Cardiac muscle cell (in vitro differentiated cells and primary cell): Measurements from ENCODE around the gene TMEM98. TPM values are rescaled to one million over a fixed set of nuclear protein-coding genes. Genes with fewer than 3 reads are reported as not detected.

Experiments used
- DNase-seq, 2 donors: peaks; one replicate each; pipeline versions ENCODE4 v3.0.0 to v3.0.0-alpha.2; 2010 to 2017; ENCODE audit warnings: low read depth in 1 of 2, low spot score in 1 of 2
- H3K27ac ChIP-seq: fragments of 200-600 bp; sonication (generic); 2 replicates; pipeline ENCODE4 v1.5.1; 2016
- H3K27me3 ChIP-seq: fragments of 200-600 bp; sonication (generic); 2 replicates; pipeline ENCODE4 v1.6.0; 2016; ENCODE audit warnings: control low read depth
- H3K36me3 ChIP-seq: fragments of 200-600 bp; sonication (generic); 2 replicates; pipeline ENCODE4 v1.5.1; 2016; ENCODE audit warnings: control low read depth
- H3K4me1 ChIP-seq: fragments of 200-600 bp; sonication (generic); 2 replicates; pipeline ENCODE4 v1.8.1; 2017; ENCODE audit warnings: low read depth, mild to moderate bottlenecking, mixed run types
- H3K4me3 ChIP-seq: fragments of 200-600 bp; sonication (generic); 2 replicates; pipeline ENCODE4 v1.5.1; 2016; ENCODE audit warnings: mild to moderate bottlenecking
- H3K9me3 ChIP-seq: fragments of 200-600 bp; sonication (generic); 2 replicates; pipeline ENCODE4 v1.5.1; 2017; ENCODE audit warnings: low read depth, mild to moderate bottlenecking, control low read depth
- CTCF ChIP-seq: IDR thresholded peaks from 2 replicates; pipeline ENCODE4 v1.5.1; 2012; ENCODE audit warnings: low read depth, mild to moderate bottlenecking, low read length
- polyA plus RNA-seq: library from polyadenylated mRNA; unstranded; fragments of >200 nt; fragmentation: Nextera tagmentation; extraction: Ambion mirVana; gene quantifications from 2 replicates; pipeline ENCODE4 v1.2.1, GENCODE V29; 2016
- total RNA-seq: library from RNA; depleted of rRNA; stranded (reverse); fragments of >200 nt; gene quantifications from 2 replicates; pipeline ENCODE4 v1.2.3, GENCODE V29; 2016

TMEM98 gene
- total and polyA plus RNA-seq, 2 experiments from 2014 or later: 166 to 217 TPM

GRCh38 chr17:32954477-32954876, 26.5 kb downstream of the TMEM98 start:
- Histone ChIP-seq H3K27ac (no peak overlapping the region), H3K4me1 (no peaks in the 10 kb centered on the region), H3K4me3 (no peak overlapping the region), H3K9me3 (no peaks in the 10 kb centered on the region), H3K36me3 (no peaks in the 10 kb centered on the region), H3K27me3 (no peaks in the 10 kb centered on the region)
- DNase-seq: no peak
- TF ChIP-seq CTCF: no peak

DNA sequence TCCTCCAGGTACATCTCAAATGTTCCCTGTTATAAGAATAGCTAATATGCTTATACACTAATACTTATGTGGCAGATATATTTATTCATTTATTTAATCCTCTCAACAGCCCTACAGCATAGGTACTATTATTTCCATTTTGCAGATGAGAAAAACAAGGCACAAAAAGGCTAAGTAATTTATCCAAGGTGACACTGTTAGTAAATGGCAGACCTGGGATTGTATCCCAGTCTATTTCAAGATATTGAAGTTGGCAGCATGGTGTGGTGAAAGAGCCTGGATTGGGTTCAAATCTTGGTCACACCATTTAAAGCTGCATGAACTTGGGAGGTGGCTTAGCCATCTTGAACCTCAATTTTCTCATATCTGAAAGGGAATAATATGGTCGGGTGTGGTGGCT, 27.2 kb downstream of the TMEM98 start:
- DNase-seq: no peak
- Histone ChIP-seq H3K9me3 (no peaks in the 10 kb centered on the region), H3K4me3 (no peak overlapping the region), H3K36me3 (no peaks in the 10 kb centered on the region), H3K27ac (no peak overlapping the region), H3K27me3 (no peaks in the 10 kb centered on the region), H3K4me1 (no peaks in the 10 kb centered on the region)
- TF ChIP-seq CTCF: no peak

DNA sequence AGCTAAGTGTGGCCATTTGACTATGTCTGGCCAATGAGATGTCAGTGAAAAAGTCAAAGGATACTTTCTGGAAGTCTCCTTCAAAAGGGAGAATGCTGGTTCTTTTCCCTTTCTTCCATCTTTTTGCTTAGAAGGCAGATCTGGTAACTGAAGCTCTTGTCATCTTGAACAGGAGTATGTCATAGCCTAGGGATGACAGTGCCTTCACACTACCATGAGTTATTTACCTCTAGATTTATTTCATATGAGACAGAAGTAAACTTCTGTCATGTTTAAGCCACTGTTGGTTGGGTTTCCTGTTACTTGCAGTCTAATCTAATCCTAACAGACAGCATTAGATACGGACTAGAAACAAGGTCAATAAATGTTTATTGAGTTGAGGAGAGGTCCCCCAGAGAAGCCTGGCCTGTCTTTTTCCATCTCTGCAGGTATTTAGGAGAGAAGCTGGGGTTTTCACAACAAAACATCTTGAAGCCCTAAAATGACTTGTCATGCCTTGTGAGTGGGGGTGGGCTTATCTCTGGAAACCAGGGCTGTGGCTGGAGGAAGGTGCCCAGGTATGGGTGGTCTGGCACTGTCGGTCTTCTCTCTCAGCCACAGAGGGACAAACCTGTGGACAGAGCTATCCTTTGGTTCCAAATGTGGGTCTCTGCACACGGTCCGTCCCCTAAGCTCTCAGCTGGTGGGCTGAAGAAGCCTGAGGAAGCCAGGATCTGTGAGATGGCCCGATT, 28.5 kb downstream of the TMEM98 start:
- Histone ChIP-seq H3K27me3 (no peaks in the 10 kb centered on the region), H3K36me3 (no peaks in the 10 kb centered on the region), H3K4me1 (no peaks in the 10 kb centered on the region), H3K27ac (no peak overlapping the region), H3K9me3 (no peaks in the 10 kb centered on the region), H3K4me3 (no peak overlapping the region)
- no peak for DNase-seq
- no peak for TF ChIP-seq CTCF

DNA sequence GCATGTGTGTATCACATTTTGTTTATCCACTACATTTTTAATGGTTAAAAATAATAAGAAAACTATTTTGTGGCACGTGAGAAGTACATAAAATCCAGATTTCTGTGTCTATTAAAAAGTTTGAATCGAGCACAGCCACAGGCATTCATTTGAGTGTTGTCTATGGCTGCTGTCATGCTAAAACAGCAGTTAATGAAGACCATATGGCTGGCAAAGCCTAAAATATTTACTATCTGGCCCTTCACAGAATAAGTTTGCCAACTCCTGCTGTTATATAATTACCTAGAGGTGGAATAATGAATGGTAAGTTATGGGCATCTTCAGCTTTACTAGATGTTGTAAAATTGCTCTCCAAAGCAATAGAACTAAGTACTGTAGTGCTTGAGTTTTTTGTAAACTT, 30.5 kb downstream of the TMEM98 start:
- Histone ChIP-seq H3K27ac (no peak overlapping the region), H3K36me3 (no peaks in the 10 kb centered on the region), H3K4me3 (no peak overlapping the region), H3K27me3 (no peaks in the 10 kb centered on the region), H3K9me3 (no peaks in the 10 kb centered on the region), H3K4me1 (peaks cover 17% of the 10 kb centered on the region)
- TF ChIP-seq CTCF: no peak
- no peak for DNase-seq

DNA sequence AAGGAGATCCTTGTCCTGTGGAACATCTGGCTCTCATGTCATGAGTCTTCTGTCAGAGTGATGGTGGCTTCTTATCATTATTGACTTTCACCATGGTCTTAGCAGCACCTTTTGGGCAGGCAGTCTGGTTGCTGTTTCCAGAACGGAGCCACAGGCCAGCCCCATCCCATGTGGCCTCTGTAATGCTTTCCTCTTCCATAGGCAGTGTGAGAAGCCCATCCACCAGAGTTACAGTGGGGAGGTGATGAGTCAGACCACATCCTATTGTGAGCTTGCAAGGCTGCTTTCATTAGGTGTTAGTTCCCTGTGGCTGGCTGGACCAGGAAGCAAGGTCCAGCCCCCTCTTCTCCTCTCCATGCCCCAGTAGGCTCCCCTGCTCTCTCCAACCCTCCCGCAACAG, 32.9 kb downstream of the TMEM98 start:
- Histone ChIP-seq H3K27me3 (no peaks in the 10 kb centered on the region), H3K36me3 (no peaks in the 10 kb centered on the region), H3K4me3 (no peak overlapping the region), H3K27ac (no peak overlapping the region), H3K9me3 (no peaks in the 10 kb centered on the region), H3K4me1 (peaks cover 18% of the 10 kb centered on the region)
- DNase-seq: no peak
- TF ChIP-seq CTCF: no peak

- Histone ChIP-seq H3K36me3 (no peaks in the 10 kb centered on the region), H3K4me1 (peaks cover 18% of the 10 kb centered on the region), H3K27ac (peak overlapping the region; percentile 88), H3K9me3 (no peaks in the 10 kb centered on the region), H3K27me3 (no peaks in the 10 kb centered on the region), H3K4me3 (no peak overlapping the region)
- TF ChIP-seq CTCF: no peak
- DNase-seq: peak in 1 of 2 donors; percentile 64
Measured at GRCh38 chr17:32962320-32962711, 34.4 kb downstream of the TMEM98 start.
